GM12878 (cell line): ENCODE data around the gene ID3. TPM values are rescaled to one million over a fixed set of nuclear protein-coding genes. Genes with fewer than 3 reads are reported as not detected.
A peak's percentile ranks its signal among the peaks of the same experiment; 100 is the strongest.

Experiments
- ATAC-seq: fragments of 200-7000 bp; cut with Tn5 transposase; 3 replicates; pipeline ENCODE4 v1.9.1; 2020; ENCODE audit warnings: mild to moderate bottlenecking, moderate library complexity
- BruUV-seq: library from RNA; stranded (reverse); fragments of 400-500 nt; replicated peaks from 2 replicates; lab custom pipeline; 2021; lab: Mats Ljungman, UMichigan
- CTCF ChIA-PET: fragments of 300-600 bp; sonication (Branson Sonifier 250); formaldehyde crosslinking; extraction: SDS; loops from one replicate; lab custom pipeline; 2021; ENCODE audit warnings: inconsistent platforms; lab: Yijun Ruan, JAX
- POLR2A ChIA-PET: fragments of 350-600 bp; formaldehyde crosslinking; extraction: SDS; loops from one replicate; lab custom pipeline; 2021; ENCODE audit warnings: inconsistent platforms; lab: Charles Lee
- RAD21 ChIA-PET: fragments of 300-600 bp; sonication (Branson Sonifier 250); formaldehyde crosslinking; loops from one replicate; lab custom pipeline; 2023; ENCODE audit warnings: antibody characterized with exemption; ENCODE audit not compliant: unreplicated experiment; lab: Charles Lee
- SMC1A ChIA-PET: fragments of 300-600 bp; sonication (Branson Sonifier 250); formaldehyde crosslinking; loops from one replicate; lab custom pipeline; 2023; ENCODE audit not compliant: unreplicated experiment, uncharacterized antibody; lab: Charles Lee
- DNase-seq: peaks from one replicate; pipeline ENCODE4 v3.0.0-alpha.2; 2011; ENCODE audit warnings: low read depth, low spot score
- FAIRE-seq: peaks from 3 replicates; lab custom pipeline; 2011; peaks lifted over from hg19 to GRCh38; lab: Jason Lieb, UNC
- H2AFZ ChIP-seq: 2 replicates; pipeline ENCODE4 v1.6.0; 2011; ENCODE audit warnings: low read depth, low read length, control low read depth; ENCODE audit not compliant: control insufficient read depth
- H3K27ac ChIP-seq: 2 replicates; pipeline ENCODE4 v1.5.1; 2011; ENCODE audit warnings: control low read depth; ENCODE audit not compliant: control insufficient read depth, insufficient read depth
- H3K27me3 ChIP-seq, 2 experiments: replicated peaks in 1 of 2; 2 replicates each; pipeline versions ENCODE4 v1.6.0 to v1.6.1; 2011; ENCODE audit warnings: low read length in 1 of 2; ENCODE audit not compliant: control insufficient read depth in 2 of 2, insufficient read depth in 2 of 2
- H3K36me3 ChIP-seq, 2 experiments: 2 replicates each; pipeline ENCODE4 v1.5.1; 2011; ENCODE audit warnings: low read length in 1 of 2; ENCODE audit not compliant: control insufficient read depth in 2 of 2, insufficient read depth in 2 of 2
- H3K4me1 ChIP-seq: 2 replicates; pipeline ENCODE4 v1.6.1; 2011; ENCODE audit warnings: mild to moderate bottlenecking, low read length, moderate library complexity, mixed read lengths; ENCODE audit not compliant: control insufficient read depth, insufficient read depth
- H3K4me2 ChIP-seq: 2 replicates; pipeline ENCODE4 v1.6.0; 2011; ENCODE audit warnings: control low read depth; ENCODE audit not compliant: control insufficient read depth, insufficient read depth
- H3K4me3 ChIP-seq: fragments of 200-600 bp; sonication (generic); 2 replicates; pipeline ENCODE4 v1.5.1; 2016
- H3K79me2 ChIP-seq: 2 replicates; pipeline ENCODE4 v1.6.0; 2011; ENCODE audit warnings: low read length; ENCODE audit not compliant: control insufficient read depth, insufficient read depth
- H3K9ac ChIP-seq: 2 replicates; pipeline ENCODE4 v1.8.0; 2011; ENCODE audit warnings: low read length, control low read depth, mixed read lengths; ENCODE audit not compliant: control insufficient read depth, insufficient read depth
- H3K9me3 ChIP-seq: replicated peaks from 3 replicates; pipeline ENCODE4 v1.5.1; 2011; ENCODE audit warnings: mild to moderate bottlenecking, low read length; ENCODE audit not compliant: control insufficient read depth, insufficient read depth
- H4K20me1 ChIP-seq: 2 replicates; pipeline ENCODE4 v1.6.0; 2011; ENCODE audit not compliant: control insufficient read depth, insufficient read depth
- ATF7 ChIP-seq: fragments of 450-650 bp; IDR thresholded peaks from 2 replicates; pipeline ENCODE4 v1.6.1; 2016; ENCODE audit warnings: low read depth, mild to moderate bottlenecking
- BCL11A ChIP-seq: IDR thresholded peaks from 2 replicates; pipeline ENCODE4 v1.6.1; 2011; ENCODE audit warnings: low read depth, low read length
- CEBPB ChIP-seq, 2 experiments: fragments of 150-350 bp in 1 of 2; IDR thresholded peaks; 2 replicates each; pipeline ENCODE4 v1.6.1; 2012 to 2014; ENCODE audit warnings: low read depth in 2 of 2, low read length in 2 of 2, borderline replicate concordance in 1 of 2, inconsistent platforms in 1 of 2
- CHD4 ChIP-seq: fragments of 200-600 bp; sonication (generic); IDR thresholded peaks from 2 replicates; pipeline ENCODE4 v1.6.1; 2016; ENCODE audit warnings: mild to moderate bottlenecking
- DPF2 ChIP-seq: fragments of 450-650 bp; IDR thresholded peaks from 2 replicates; pipeline ENCODE4 v1.6.1; 2017; ENCODE audit warnings: mild to moderate bottlenecking
- FOXK2 ChIP-seq: fragments of 450-650 bp; IDR thresholded peaks from 2 replicates; pipeline ENCODE4 v1.6.1; 2017; ENCODE audit warnings: mild to moderate bottlenecking, moderate library complexity
- FOXM1 ChIP-seq: IDR thresholded peaks from 2 replicates; pipeline ENCODE4 v1.6.1; 2012; ENCODE audit warnings: low read depth, mild to moderate bottlenecking, inconsistent platforms, low read length, moderate library complexity
- IKZF1 ChIP-seq: fragments of 450-650 bp; conservative IDR thresholded peaks from 2 replicates; pipeline ENCODE4 v1.6.1; 2017; ENCODE audit warnings: antibody characterized with exemption, mild to moderate bottlenecking
- IKZF2 ChIP-seq, 2 experiments: fragments of 450-650 bp; IDR thresholded peaks; 2 replicates each; pipeline ENCODE4 v1.6.1; 2017; ENCODE audit warnings: mild to moderate bottlenecking in 2 of 2, moderate library complexity in 2 of 2
- IRF4 ChIP-seq: IDR thresholded peaks from 2 replicates; pipeline ENCODE4 v1.6.1; 2011; ENCODE audit warnings: low read depth, low read length
- LARP7 ChIP-seq: fragments of 450-650 bp; IDR thresholded peaks from 2 replicates; pipeline ENCODE4 v1.6.1; 2017; ENCODE audit warnings: mild to moderate bottlenecking
- MTA3 ChIP-seq: IDR thresholded peaks from 2 replicates; pipeline ENCODE4 v1.6.1; 2012; ENCODE audit warnings: low read length, inconsistent platforms, borderline replicate concordance
- NFYB ChIP-seq: IDR thresholded peaks from 2 replicates; pipeline ENCODE4 v1.6.1; 2011; ENCODE audit warnings: low read depth, mild to moderate bottlenecking, low read length, improper control_type of control experiment, moderate library complexity; ENCODE audit not compliant: insufficient read depth
- NR2F1 ChIP-seq: fragments of 450-650 bp; conservative IDR thresholded peaks from 2 replicates; pipeline ENCODE4 v1.6.1; 2017; ENCODE audit warnings: mild to moderate bottlenecking
- POLR2AphosphoS5 ChIP-seq: IDR thresholded peaks from 2 replicates; pipeline ENCODE4 v1.6.1; 2011; ENCODE audit warnings: mild to moderate bottlenecking, low read length, inconsistent platforms
- RAD21 ChIP-seq: IDR thresholded peaks from 2 replicates; pipeline ENCODE4 v1.6.1; 2011; ENCODE audit warnings: mild to moderate bottlenecking, low read depth, low read length, moderate library complexity; ENCODE audit not compliant: insufficient read depth
- RUNX3 ChIP-seq: IDR thresholded peaks from 2 replicates; pipeline ENCODE4 v1.6.1; 2012; ENCODE audit warnings: low read length, inconsistent platforms
- ZNF217 ChIP-seq: fragments of 450-650 bp; IDR thresholded peaks from 2 replicates; pipeline ENCODE4 v1.6.1; 2017; ENCODE audit warnings: antibody characterized with exemption, mild to moderate bottlenecking
- ZNF274 ChIP-seq: IDR thresholded peaks from one replicate; pipeline ENCODE4 v1.8.0; 2011; ENCODE audit not compliant: insufficient read length, insufficient read depth
- WGBS: methylation state at CpG from one replicate; pipeline ENCODE4 v1.1.6; 2016; ENCODE audit warnings: low lambda C conversion rate; ENCODE audit not compliant: insufficient replicate concordance, insufficient coverage; ENCODE audit errors: missing lambda C conversion rate; 5-methylcytosine and 5-hydroxymethylcytosine counted together
- in situ Hi-C: fragments of 300-500 bp; cut with MboI; formaldehyde crosslinking; loops from 9 replicates; pipeline ENCODE4 v1.14.3; 2018; ENCODE audit warnings: mixed read lengths
- intact Hi-C: fragments of 100-400 bp; cut with micrococcal nuclease; formaldehyde crosslinking; loops from one replicate; pipeline ENCODE4 v1.14.2; 2022; ENCODE audit not compliant: unreplicated experiment
- polyA plus RNA-seq, 11 experiments: library from polyadenylated mRNA; depleted of rRNA in 4 of 11; unstranded in 6 of 11; stranded (reverse) in 5 of 11; fragments of >200 nt; fragmentation: Nextera tagmentation in 4 of 11; fragmentation: Illumina TruSeq in 1 of 11; extraction: Ambion mirVana in 4 of 11; extraction: Trizol in 1 of 11; gene quantifications; 1 replicate in 1 of 11; 2 replicates in 10 of 11; pipeline versions ENCODE4 v1.2.1 to v1.2.3, GENCODE V29; 2011 to 2016; ENCODE audit warnings: inconsistent platforms in 2 of 11, missing spikeins in 2 of 11, low read depth in 1 of 11
- total RNA-seq, 4 experiments: library from RNA; depleted of rRNA in 3 of 4; stranded (reverse); fragments of >200 nt in 3 of 4; fragmentation: Illumina TruSeq in 1 of 4; extraction: Trizol in 1 of 4; gene quantifications; 2 replicates each; pipeline versions ENCODE4 v1.2.1 to v1.2.3, GENCODE V29; 2013 to 2021
- TF ChIP-seq, protein P1 (sequence below): IDR thresholded peaks from 2 replicates; pipeline ENCODE4 v1.6.1; 2011; ENCODE audit warnings: mild to moderate bottlenecking, low read depth, low read length, moderate library complexity; ENCODE audit not compliant: insufficient replicate concordance
- TF ChIP-seq, protein P2 (sequence below): fragments of 450-650 bp; IDR thresholded peaks from 2 replicates; pipeline ENCODE4 v1.6.1; 2016; ENCODE audit warnings: mild to moderate bottlenecking

ID3 gene
- total and polyA plus RNA-seq, 10 of the 15 experiments (the other 5 are each of a cell fraction or from before 2014, with no cell fraction given), result 42.7 to 475 (median 207) TPM

DNA sequence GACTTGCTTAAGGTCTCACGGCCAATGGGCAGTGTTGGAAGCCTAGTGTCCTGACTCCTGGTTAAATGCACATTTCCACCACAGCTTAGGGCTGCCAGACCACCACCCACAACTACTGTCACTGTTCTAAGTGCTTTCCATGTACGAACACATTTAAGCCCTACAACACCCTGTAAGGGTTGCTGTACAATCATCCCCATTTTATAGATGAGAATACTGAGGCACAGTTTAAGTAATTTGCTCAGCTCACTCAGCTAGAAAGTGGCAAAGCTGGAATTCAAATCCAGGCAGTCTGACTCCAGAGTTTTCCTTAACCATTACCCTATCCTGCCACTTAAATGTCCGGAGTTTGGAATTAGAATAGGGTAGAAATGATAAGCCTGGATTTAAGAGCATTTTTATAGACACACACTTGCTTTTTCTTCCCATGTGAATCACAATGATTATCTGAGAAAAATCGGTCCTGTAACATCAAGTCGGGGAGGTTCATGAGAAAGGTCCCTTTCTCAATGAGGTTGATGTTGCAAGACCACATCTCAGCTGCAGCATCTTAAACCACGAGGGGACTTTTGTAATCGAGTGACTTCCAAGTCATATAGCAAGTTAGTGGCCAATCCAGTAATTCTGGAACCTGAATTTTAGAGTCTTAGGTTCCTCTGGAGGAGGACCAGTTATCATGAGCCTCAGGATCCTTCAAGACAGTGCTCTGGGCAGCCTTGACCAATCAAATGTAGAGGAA lies 36.9 kb downstream of the ID3 start (continued):
- TF ChIP-seq RAD21 (no peak), DPF2 (0 out of 2 replicates have a peak, but pooled peaks have one; percentile 19), IKZF1 (0 out of 2 replicates have a peak, but pooled peaks have one; percentile 20), CHD4 (no peak), IRF4 (peak; percentile 72; the same call in 1 of the 2 replicates), NR2F1 (no peak), IKZF2 (IDR thresholded peaks at IDR 0.05) (peak in 1 of 2 experiments; percentile 23; a peak in 1 of 4 replicates), RUNX3 (peak; percentile 91), CEBPB (IDR thresholded peaks at IDR 0.05; ENCODE audit: borderline replicate concordance in 1 of 2, low read depth in 2 of 2, low read length in 2 of 2) (no peak), ZNF217 (no peak), FOXM1 (0 out of 2 replicates have a peak, but pooled peaks have one; percentile 27), MTA3 (0 out of 2 replicates have a peak, but pooled peaks have one; percentile 28), BCL11A (peak; percentile 46; the same call in 1 of the 2 replicates)

DNA sequence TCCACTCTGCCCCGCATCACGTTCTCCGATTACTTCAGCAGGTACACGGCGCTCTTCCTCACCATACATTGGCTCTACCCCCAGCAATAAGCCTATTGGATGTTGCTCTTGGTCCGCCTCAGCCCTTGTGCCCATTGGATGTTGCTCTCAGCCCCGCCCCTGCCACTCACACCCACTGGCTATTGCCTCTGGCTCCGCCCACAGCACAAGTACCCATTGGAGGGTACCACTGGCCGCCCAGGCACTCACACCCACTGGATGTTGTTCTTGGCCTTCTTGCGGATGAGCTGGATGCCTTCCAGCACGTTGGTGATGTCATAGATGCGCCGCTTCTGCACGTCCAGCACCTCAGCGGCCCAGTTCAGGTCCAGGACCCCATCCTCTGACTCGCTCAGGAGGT lies 37.7 kb downstream of the ID3 start:
- Histone ChIP-seq H3K9me3 (no peaks in the 10 kb centered on the region), H2AFZ (no peak overlapping the region), H3K4me3 (no peak overlapping the region), H3K9ac (no peak overlapping the region), H3K27me3 (no peaks in the 10 kb centered on the region), H3K4me2 (no peak overlapping the region), H3K27ac (no peak overlapping the region), H3K4me1 (peaks cover 25% of the 10 kb centered on the region), H3K79me2 (peaks cover 26% of the 10 kb centered on the region), H3K36me3 (peaks cover 17 to 26% of the 10 kb centered on the region in 2 experiments), H4K20me1 (no peaks in the 10 kb centered on the region)
- 93% methylated on average over 16 of the region's 16 CpGs for WGBS
- intact Hi-C loops (no loop called here), in situ Hi-C loops (no loop called here)
- ChIA-PET CTCF (interaction anchor here (1.1 to 28.3 kb wide), 2 partner anchors 18 to 24 kb away, joined by 6 to 784 read pairs; no protein-coding TSS in a partner anchor), POLR2A (interaction anchor here (0.9 to 1.5 kb wide), 2 partner anchors 11 to 153 kb away, joined by 3 read pairs; no protein-coding TSS in a partner anchor), RAD21 (interaction anchor here (0.8 to 11.3 kb wide), 3 partner anchors 9 to 116 kb away, joined by 4 to 153 read pairs (median 4); no protein-coding TSS in a partner anchor), SMC1A (interaction anchor here (8.5 to 14.8 kb wide), 2 partner anchors 16 to 23 kb away, joined by 71 to 201 read pairs; no protein-coding TSS in a partner anchor)
- ATAC-seq, result no peak
- BruUV-seq, result no TSS peak
- TF ChIP-seq, protein P1, sequence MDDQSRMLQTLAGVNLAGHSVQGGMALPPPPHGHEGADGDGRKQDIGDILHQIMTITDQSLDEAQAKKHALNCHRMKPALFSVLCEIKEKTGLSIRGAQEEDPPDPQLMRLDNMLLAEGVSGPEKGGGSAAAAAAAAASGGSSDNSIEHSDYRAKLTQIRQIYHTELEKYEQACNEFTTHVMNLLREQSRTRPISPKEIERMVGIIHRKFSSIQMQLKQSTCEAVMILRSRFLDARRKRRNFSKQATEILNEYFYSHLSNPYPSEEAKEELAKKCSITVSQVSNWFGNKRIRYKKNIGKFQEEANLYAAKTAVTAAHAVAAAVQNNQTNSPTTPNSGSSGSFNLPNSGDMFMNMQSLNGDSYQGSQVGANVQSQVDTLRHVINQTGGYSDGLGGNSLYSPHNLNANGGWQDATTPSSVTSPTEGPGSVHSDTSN, result peak; percentile 37
- TF ChIP-seq, protein P2, sequence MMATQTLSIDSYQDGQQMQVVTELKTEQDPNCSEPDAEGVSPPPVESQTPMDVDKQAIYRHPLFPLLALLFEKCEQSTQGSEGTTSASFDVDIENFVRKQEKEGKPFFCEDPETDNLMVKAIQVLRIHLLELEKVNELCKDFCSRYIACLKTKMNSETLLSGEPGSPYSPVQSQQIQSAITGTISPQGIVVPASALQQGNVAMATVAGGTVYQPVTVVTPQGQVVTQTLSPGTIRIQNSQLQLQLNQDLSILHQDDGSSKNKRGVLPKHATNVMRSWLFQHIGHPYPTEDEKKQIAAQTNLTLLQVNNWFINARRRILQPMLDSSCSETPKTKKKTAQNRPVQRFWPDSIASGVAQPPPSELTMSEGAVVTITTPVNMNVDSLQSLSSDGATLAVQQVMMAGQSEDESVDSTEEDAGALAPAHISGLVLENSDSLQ, result peak; percentile 76
- TF ChIP-seq FOXK2 (no peak), LARP7 (no peak), NFYB (0 out of 2 replicates have a peak, but pooled peaks have one; percentile 44), MTA3 (no peak), ATF7 (no peak), ZNF274 (no peak), POLR2AphosphoS5 (no peak), CHD4 (no peak)
- DNase-seq, result no peak
- FAIRE-seq, result no peak
